BJ (cell line): ENCODE data around the gene MYZAP. TPM values are rescaled to one million over a fixed set of nuclear protein-coding genes. Genes with fewer than 3 reads are reported as not detected.

ENCODE experiments used
- CTCF ChIA-PET: fragments of 350-600 bp; formaldehyde crosslinking; extraction: SDS; loops from one replicate; lab custom pipeline; 2021; ENCODE audit warnings: antibody characterized with exemption, inconsistent platforms; lab: Yijun Ruan, JAX
- POLR2A ChIA-PET: fragments of 300-600 bp; sonication (Branson Sonifier 250); formaldehyde crosslinking; extraction: SDS; loops from one replicate; lab custom pipeline; 2021; ENCODE audit warnings: antibody characterized with exemption; lab: Charles Lee
- DNase-seq: peaks from one replicate; pipeline ENCODE4 v3.0.0-alpha.2; 2011; ENCODE audit warnings: low read depth
- H3K27me3 ChIP-seq: 2 replicates; pipeline ENCODE4 v1.6.0; 2011; ENCODE audit warnings: low read length; ENCODE audit not compliant: control insufficient read depth, insufficient read depth
- H3K36me3 ChIP-seq: 2 replicates; pipeline ENCODE4 v1.5.1; 2011; ENCODE audit warnings: low read length; ENCODE audit not compliant: control insufficient read depth, insufficient read depth
- H3K4me3 ChIP-seq: 2 replicates; pipeline ENCODE4 v1.5.1; 2011; ENCODE audit warnings: low read depth, mild to moderate bottlenecking, control low read depth, low read length
- polyA plus RNA-seq: library from polyadenylated mRNA; depleted of rRNA; stranded (reverse); fragments of >200 nt; gene quantifications from 2 replicates; pipeline ENCODE4 v1.2.3, GENCODE V29; 2011
- TF ChIP-seq, protein P1 (sequence below): IDR thresholded peaks from 2 replicates; pipeline ENCODE4 v1.5.1; 2011; ENCODE audit warnings: low read depth, mild to moderate bottlenecking, control low read depth, inconsistent platforms, low read length, moderate library complexity; ENCODE audit not compliant: insufficient read depth

The MYZAP gene
- polyA plus RNA-seq, 1 experiment = 0.11 TPM

GRCh38 chr15:57556040-57556439 is 35.7 kb upstream of the MYZAP start:
- POLR2A ChIA-PET = no interaction called here
- DNase-seq = no peak
- TF ChIP-seq, protein P1, sequence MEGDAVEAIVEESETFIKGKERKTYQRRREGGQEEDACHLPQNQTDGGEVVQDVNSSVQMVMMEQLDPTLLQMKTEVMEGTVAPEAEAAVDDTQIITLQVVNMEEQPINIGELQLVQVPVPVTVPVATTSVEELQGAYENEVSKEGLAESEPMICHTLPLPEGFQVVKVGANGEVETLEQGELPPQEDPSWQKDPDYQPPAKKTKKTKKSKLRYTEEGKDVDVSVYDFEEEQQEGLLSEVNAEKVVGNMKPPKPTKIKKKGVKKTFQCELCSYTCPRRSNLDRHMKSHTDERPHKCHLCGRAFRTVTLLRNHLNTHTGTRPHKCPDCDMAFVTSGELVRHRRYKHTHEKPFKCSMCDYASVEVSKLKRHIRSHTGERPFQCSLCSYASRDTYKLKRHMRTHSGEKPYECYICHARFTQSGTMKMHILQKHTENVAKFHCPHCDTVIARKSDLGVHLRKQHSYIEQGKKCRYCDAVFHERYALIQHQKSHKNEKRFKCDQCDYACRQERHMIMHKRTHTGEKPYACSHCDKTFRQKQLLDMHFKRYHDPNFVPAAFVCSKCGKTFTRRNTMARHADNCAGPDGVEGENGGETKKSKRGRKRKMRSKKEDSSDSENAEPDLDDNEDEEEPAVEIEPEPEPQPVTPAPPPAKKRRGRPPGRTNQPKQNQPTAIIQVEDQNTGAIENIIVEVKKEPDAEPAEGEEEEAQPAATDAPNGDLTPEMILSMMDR = no peak
- CTCF ChIA-PET = interaction anchor here (2.3 kb wide), 1 partner anchor 13 kb away, joined by 6 read pairs; no protein-coding TSS in a partner anchor
- Histone ChIP-seq H3K36me3 (no peaks in the 10 kb centered on the region), H3K27me3 (no peaks in the 10 kb centered on the region), H3K4me3 (no peak overlapping the region)

GRCh38 chr15:57557267-57557666 is 34.4 kb upstream of the MYZAP start:
- H3K27me3 ChIP-seq = no peaks in the 10 kb centered on the region
- DNase-seq = no peak
- POLR2A ChIA-PET = no interaction called here
- TF ChIP-seq, protein P1 = no peak
- H3K36me3 ChIP-seq = no peaks in the 10 kb centered on the region
- CTCF ChIA-PET = interaction anchor here (1.1 to 1.7 kb wide), 3 partner anchors 15 to 514 kb away, joined by 4 to 5 read pairs (median 5); no protein-coding TSS in a partner anchor
- no peak overlapping the region for H3K4me3 ChIP-seq

GRCh38 chr15:57557810-57558209 is 33.9 kb upstream of the MYZAP start:
- CTCF ChIA-PET = interaction anchor here (1.1 to 3.5 kb wide), 5 partner anchors 16 to 513 kb away, joined by 4 to 15 read pairs (median 5); partner anchors contain the start of genes ALDH1A2 and POLR2M
- POLR2A ChIA-PET = no interaction called here
- H3K4me3 ChIP-seq = no peak overlapping the region
- H3K27me3 ChIP-seq = no peaks in the 10 kb centered on the region
- no peaks in the 10 kb centered on the region for H3K36me3 ChIP-seq
- DNase-seq = no peak
- TF ChIP-seq, protein P1 = no peak

DNA sequence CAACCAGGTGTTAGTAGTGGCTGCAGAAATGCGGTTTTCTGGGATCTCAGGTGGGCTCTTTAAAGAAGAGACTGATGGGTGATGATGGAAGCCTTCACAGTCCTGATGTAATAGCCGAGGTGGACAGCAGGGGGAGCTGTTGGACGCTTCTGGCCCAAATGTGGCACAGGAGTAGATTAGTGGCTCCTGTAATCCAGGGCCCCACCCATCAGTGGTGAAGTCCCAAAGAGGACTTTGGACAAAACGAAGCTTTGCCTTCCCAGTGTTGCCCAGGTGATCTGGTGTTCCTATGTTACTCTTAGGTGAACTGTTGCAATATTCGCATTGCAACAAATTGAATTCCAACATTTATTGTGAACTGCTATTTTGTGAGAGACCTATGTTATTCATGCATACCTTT is 31.8 kb upstream of the MYZAP start:
- H3K36me3 ChIP-seq = no peaks in the 10 kb centered on the region
- no peaks in the 10 kb centered on the region for H3K27me3 ChIP-seq
- no peak for DNase-seq
- TF ChIP-seq, protein P1 = peak; percentile 92
- ChIA-PET CTCF (interaction anchor here (0.6 to 3.8 kb wide), 45 partner anchors 8 to 520 kb away, joined by 3 to 75 read pairs (median 5); partner anchors contain the start of gene POLR2M), POLR2A (no interaction called here)
- no peak overlapping the region for H3K4me3 ChIP-seq

GRCh38 chr15:57561041-57561711 is 30.5 kb upstream of the MYZAP start:
- peak; percentile 49 for DNase-seq
- no peaks in the 10 kb centered on the region for H3K36me3 ChIP-seq
- TF ChIP-seq, protein P1 = peak; percentile 92
- ChIA-PET CTCF (interaction anchor here (0.6 to 3.8 kb wide), 42 partner anchors 7 to 519 kb away, joined by 3 to 75 read pairs (median 6); partner anchors contain the start of gene POLR2M), POLR2A (no interaction called here)
- H3K27me3 ChIP-seq = no peaks in the 10 kb centered on the region
- no peak overlapping the region for H3K4me3 ChIP-seq
